Stimulated activated CD8-positive, alpha-beta memory T cell treated with anti-CD3 and anti-CD28 coated beads, Interleukin-15, amount 100 ng/mL, for 48 hours (primary cell): ENCODE measurements around the gene GTF3C1.

Experiments
- DNase-seq, 2 donors: peaks; one replicate each; pipeline ENCODE4 v3.0.0-alpha.2; 2020; ENCODE audit warnings: low read depth in 2 of 2

The GTF3C1 gene

DNA sequence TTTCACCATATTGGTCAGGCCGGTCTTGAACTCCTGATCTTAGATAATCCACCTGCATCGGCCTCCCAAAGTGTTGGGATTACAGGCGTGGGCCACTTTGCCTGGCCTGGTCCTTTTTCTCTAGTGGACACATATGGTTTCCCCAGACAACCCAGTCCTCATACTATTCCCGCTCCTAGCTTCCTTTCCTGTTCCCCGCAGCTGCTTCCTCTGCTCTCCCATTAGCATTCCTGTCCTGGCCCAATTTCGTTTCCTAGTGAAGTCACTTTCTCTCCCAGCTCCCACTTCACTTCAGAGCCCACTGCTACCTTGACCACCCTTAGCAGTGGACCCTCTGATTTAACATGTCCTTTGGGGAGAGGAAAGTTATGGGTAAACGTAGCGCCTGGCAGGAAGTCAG is 11.5 kb upstream of the GTF3C1 start:
- DNase-seq = no peak

DNA sequence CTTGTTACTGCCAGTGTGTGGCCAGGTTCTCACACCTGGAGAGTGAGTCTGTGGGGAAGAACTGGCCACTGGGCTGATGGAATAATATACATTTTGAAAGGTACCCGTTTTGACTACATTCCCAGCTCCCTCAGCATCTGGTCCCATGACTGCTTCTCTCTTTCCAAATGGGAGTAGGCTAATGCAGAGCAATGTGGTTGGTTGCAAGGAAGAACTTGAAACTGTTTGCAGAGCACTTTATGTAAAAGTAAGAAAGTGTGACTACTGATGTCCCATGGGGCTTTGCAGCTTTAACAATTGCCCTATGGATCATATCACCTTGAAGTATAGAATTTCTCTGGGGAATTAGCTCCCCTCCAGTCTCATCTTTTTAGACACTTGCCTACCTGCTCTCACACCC is 9.2 kb upstream of the GTF3C1 start:
- no peak for DNase-seq

DNA sequence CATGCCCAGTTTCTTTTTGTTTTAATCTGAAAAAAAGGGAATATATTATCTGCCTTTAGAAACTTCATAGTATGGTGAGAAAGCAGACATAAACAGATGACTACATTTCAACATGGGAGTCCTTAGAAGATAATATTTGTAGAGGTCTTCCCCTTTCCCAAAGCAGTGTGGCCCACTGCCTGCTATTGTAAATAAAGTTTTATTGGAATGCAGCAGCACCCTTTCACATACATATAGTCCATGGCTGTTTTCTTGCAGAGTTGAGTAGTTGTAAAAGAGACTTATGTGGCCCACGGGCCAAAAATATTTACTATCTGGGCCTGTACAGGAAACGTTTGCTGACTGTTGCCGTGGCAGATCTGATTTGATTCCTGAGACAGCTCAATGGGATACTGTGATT is 8.7 kb upstream of the GTF3C1 start:
- no peak for DNase-seq

DNA sequence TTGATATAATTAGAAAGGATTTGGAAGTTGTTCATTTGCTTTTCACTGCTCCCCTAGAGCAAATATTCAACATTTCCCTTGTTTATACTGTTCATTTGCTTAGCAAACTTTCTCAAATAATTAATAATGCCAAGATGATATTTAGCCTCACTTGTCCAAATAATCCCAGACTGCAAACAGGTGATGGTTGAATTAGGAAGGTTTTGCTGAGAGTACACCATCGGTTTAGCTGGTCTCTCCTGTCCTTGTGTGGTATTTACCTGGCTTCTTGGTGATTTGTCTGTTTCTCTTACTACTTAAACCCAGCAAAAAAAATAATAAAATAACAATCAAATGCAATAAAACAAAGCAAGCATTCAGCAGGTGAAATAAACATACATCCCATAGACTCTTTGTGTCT is 6.8 kb upstream of the GTF3C1 start:
- DNase-seq = no peak

DNA sequence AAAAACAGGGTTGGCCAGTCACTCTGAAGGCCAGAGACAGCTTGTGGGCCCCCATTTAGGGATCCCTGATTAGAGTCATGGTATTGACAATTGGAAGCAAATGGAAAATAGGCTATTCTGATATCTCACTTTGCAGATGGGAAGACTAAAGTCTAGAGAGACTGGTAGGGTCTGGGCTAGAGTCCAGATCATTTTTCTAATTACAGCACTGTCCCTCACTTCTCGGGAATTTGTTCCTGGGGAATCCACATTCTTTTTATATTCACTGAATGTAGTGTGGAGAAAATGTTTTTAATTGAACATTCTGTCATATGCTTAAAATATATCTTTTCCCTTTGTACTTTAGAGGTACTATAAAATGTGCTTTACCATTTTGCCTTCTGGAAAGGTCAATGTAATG is 1.3 kb upstream of the GTF3C1 start:
- DNase-seq = no peak

DNA sequence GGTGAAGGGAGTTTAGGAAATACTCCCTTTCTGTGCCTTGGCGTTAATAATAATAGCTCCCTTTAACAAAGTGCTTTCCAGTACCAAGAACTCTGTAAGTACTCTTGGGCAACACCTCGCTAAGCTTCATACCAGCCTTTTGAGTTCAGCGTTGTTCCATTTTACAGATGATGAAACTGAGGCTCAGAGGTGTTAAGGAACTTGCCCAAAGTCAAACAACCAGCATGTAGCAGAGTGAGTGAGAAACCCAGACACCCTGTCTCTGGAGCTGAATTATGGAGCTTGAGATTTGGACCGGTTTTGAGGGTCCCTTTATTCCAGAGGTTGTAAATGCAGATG is 838 bp upstream of the GTF3C1 start:
- no peak for DNase-seq

DNA sequence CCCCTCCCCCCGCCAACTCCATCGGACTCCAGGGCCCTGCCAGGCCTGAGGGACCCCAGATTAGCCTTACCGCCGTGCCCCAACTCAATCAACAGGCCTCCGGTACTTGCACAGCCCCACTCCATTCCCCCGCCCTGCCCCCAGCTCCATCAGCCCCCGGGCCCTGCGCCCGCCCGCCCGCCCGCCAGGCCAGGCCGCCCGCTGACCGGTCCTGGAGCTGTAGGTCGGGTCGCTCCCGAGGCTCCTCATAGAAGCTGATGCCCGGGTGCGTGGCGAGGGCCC is 308 bp downstream of the GTF3C1 start:
- DNase-seq = no peak

DNA sequence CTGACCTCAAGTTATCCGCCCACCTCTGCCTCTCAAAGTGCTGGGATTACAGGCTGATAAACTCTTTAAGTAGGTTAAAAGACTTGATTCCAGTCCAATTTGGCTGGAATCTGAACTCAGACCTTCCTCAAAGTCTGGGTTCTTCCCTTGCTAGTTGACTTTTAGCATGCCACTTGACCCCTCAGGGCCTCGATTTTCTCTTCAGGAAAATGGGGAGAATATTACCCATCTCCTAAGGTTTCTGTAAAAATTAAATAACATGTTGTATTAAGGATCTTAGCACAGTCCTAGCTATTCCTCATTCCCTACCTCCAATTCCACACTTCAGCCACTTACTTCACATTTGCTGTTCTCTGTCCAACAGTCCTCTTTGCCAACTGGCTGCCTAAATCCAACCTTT is 1.9 kb downstream of the GTF3C1 start:
- DNase-seq = no peak

DNA sequence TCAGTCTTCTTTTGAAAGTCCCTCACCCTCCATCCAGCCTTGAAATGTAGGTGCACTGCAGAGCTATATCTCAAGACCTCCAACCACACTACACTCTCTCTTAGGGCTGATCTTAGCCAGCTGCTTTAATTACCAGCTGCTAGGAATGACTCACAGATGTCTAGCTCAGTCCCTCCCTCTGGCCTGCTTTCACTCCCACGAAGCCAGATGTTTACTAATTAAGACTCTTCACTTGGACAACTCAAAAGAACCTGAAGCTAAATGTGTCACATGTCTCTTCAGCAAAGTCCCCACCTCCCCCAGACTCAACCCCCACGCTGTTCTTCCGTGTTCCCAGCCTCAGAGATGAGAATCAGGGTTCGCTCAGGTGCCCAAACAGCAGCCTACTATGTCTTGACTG is 2.6 kb downstream of the GTF3C1 start:
- no peak for DNase-seq

DNA sequence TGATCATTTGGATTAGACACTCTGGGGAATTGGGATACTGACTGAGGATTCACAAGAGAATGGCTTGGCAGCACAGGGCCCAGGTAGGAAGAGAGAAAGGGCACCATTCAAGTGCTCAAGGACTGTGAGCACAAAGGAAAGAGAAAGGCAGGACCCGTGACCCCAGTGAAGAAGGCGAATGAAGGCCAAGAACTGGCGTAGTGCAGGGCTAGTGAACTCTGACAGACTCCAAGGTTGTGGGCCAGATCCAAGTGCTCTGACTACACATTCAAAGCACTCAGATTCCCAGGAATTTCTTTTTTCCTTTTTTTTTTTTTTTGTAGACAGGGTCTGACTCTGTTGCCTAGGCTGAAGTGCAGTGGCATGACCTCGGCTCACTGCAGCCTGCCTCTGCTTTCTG is 5.0 kb downstream of the GTF3C1 start:
- no peak for DNase-seq

DNA sequence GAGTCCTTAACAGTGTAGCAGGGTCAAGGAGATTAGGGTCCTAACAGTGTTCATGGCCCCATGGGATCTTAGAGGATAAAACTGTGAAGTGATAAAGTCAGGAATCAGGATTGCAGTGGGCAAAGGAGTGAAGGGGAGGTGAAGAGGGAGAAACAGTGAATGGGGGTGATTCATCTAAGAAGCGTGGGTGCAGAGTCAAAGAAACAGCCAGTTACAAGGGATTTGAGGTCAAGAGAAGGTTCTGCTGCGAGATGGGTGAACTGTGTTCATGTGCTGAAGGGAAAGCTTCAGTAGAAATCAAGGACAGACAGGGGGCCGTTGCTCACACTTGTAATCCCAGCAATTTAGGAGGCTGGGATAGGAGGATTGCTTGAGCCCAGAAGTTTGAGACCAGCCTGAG is 5.9 kb downstream of the GTF3C1 start:
- no peak for DNase-seq

DNA sequence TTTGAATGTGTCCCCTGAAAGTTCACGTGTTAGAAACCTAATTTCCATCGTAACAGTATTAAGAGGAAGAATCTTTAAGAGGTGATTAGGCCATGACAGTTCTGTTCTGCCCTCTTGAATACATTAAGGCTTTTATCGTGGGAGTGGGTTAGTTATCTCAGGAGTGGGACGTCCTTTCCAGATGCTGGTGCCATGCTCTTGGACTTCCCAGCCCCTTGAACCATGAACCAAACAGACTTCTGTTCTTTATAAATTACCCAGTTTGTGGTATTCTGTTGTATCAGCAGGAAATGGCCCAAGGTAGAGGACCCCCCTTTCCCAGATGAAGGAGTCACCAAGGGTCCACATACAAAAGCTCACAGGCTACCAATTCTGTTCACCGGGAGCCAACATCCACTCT is 10.1 kb downstream of the GTF3C1 start:
- DNase-seq = no peak

DNA sequence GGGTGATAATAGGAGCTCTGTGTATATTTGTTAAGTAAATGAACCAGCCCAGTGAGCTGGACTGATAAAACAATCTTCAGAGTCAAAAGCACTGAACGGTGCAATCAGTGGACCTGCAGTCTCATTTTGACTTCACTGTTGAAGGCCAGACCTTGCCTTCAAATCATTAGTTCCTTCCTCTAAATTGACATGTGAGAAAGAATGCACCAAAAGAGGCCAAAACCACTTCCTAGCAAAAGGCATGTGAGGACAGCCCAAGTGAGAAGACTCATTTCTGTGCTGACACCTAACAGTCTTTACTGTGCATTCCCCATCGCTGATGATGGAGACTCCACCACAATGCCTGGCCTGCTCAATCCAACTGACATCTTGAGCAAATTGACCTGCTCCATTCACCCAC is 10.6 kb downstream of the GTF3C1 start:
- no peak for DNase-seq

DNA sequence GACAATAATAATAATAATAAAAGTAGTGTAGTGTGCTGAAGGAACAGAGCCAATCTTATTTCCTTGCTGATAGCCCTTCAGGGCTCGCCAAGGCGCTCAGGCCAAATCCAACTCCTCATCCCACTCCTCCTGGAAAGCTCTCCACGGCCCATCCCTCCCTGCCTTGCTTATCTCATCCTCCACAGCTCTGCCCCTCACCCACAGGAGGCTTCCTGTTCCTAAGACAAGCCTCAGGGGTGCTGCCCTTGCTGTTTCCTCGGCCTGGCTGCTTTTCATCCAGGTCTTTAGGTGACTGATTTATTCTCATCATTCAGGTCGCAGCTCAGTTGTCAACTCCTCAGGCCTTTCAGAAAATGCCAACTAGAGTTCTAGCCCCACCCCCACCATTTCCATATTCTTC is 11.2 kb downstream of the GTF3C1 start:
- DNase-seq = no peak

DNA sequence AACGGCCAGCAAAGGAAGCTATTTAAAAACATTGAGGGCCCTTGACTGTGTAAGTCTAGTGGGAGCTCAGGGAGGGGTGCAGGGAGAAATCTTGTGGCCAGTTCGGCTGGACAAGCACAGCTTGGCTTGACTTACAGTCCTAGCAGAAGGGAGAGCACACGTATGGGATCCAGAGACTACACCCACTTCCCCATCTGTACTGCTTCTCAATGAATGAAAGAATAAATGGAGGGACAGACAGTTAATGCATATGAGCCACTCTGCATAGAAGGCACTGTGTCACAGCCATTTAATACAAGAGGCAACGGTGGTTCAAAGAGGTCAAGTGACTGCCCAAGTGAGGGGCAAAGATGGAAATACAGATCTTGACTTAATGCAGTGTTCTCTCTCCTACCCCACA is 15.5 kb downstream of the GTF3C1 start:
- no peak for DNase-seq

DNA sequence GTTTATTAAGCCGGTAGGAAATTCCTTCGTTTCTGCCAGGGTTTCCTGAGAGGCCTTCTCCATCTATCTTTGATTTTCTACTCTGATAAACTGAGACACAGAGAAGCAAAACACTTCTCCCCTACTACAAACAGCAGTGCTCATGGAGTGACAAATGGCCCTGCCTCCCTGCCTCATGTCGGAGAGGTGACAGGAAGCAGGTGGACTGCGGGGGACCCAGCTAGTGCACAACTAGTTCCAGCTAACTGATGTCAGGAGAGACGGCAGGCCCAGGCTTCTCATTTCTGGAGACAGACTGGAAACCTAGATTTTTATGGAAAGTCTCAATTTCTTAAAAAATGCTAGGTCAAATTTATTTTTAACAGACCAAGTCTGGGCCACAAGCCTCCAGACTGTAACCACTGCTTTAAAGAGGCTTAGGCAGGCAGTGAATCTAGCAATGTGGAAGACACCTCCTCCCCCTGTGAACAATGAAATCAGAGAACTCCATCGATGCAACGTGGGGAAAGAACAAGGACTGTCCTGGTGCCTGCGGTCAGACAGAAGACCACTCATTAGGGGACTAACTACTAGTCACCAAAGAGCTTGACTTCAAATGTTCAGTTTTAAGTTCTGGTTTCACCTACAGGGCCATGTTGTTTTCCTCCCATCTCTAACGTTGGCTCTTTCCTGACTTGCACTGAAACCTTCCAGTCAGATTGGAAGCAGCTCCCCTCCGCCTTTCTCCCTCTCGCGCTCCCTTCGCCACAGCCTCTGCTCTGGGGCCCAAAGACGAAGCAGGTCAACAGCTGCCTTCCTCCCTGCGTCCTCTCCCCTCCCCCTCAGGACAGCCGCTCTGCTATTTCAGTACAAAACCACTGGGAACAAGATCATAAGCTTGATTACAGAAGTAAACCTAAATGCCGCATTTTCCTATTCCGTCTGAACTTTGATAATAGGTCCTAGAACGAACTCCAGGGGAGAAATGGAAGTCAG is 17.6 kb downstream of the GTF3C1 start:
- DNase-seq = no peak

DNA sequence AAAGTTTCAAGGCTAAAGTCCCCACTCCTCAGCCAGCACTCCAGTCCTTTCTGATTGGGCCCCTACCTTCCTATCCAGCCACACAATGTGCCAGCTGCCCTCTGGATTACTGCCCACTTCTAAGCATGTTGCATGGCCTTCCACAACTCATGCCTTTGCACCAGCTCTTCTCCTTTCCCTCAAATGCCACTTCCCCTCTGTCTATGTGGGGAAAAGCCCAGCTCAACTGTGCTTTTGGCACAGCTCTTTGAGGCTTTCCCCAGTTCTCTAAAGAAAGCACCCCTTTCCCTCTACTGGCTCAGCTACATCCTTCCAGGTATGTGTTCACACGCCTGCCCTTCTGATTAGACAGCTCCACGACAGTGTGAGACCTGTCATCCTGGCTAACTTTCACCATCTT is 18.5 kb downstream of the GTF3C1 start:
- no peak for DNase-seq

DNA sequence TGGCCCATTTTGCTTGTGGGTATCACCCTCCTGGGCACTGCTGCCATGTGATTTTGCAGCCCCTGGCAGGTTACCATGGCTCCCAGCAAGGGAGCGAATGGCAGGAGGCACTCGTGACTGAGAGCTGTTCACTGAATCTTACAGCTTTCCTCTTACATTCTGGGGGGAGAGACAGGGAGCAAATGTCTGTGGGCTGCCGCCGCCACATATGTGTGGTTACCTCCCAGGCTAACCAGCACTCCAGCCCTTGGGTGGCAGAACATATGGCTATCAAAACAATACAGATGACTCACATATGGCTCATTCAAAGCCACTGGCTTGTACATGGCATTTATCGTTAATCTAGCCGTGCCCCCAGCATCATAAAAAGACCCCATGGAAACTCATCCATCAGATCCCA is 19.8 kb downstream of the GTF3C1 start:
- DNase-seq = no peak

DNA sequence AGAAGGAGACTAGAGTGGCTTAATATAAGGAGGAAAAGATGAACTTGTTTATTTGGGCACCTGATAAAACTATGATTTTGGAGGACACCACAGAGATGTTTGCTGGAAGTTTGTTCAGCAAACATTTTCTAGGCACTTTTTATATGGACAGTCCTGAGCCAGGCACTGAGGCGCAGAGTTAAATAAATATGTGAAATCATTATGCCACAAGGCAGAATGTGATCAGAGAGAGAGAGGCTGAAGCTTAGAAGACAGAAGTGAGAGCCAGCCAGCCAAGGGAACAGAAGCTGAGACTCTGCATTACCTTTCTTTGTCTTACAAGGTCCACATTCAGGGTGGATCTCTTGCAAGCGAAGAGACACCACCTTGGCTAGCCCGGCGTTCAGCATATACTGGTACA is 21.4 kb downstream of the GTF3C1 start:
- no peak for DNase-seq

DNA sequence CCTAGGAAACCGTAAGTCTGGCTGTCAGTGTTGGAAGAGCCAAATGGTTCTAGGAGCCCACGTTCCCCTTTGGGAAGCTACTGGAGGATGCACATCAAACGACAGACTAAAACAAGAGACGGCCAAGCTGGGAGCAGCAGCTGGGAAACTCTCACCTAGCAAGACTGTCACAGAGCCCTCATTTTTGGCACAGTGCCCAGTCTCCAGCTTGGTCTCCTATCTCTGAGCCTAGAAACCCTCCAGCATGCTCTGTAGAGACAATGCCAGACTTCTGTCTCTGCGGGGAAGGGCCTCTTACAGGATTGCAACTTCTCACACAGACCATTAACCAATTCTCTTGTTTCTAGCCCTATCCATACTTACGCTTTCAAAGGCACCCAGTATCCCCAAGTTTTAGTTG is 23.5 kb downstream of the GTF3C1 start:
- no peak for DNase-seq

DNA sequence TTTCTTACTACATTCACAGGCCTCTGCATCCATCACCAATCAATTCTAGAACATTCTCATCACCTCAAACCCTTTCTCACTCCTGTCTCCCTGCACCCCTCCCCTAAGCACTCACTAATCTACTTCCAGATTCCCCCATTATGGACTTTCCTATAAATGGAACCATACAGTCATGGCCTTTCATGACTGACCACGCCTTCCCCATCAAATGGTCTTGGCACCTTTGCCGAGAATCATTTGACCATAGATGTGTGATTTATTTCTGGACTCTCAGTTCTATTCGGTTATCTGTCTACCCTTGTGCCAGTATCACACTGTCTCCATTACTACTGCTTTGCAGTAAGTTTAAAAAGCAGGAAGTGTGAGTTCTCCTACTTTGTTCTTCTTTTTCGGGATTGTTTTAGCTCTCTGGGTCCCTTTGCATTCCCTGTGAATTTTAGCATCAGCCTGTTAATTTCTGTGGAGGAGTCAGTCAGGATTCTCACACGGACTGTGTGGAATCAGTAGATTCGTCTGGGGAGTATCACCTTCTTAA is 27.5 kb downstream of the GTF3C1 start:
- no peak for DNase-seq

DNA sequence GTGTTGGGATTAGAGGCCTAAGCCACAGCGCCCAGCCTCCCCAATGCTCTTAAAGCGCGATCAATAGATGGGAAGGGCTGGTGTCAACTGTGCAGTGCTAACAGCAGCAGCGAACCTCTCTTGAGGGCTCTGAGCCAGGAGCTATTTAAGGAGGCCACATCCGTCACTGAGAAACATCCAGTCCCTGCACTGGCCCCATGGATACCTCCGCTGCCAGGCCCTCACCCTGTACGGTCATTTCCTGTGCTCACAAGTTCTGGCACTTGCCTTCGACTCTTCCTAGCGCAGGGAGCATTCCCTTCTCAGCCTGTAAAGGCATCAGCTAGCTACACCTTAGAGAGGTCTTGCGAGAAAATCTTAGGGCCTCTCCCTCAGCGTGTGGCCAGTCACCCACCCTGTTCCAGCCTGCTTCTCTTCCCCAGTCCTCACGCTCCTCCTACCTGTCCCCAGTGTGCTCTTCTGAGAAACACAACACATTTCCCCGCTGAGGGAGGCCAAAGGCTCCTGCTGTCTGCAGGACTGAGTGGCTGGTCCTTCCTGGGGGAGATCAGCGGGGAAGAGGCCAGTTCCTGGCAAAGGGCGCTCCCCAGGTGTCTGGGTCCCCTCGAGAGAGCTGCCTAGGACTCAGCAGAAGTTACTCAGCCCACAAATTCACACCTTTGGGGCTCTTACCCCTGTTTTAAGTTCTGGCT is 28.6 kb downstream of the GTF3C1 start:
- DNase-seq = no peak

DNA sequence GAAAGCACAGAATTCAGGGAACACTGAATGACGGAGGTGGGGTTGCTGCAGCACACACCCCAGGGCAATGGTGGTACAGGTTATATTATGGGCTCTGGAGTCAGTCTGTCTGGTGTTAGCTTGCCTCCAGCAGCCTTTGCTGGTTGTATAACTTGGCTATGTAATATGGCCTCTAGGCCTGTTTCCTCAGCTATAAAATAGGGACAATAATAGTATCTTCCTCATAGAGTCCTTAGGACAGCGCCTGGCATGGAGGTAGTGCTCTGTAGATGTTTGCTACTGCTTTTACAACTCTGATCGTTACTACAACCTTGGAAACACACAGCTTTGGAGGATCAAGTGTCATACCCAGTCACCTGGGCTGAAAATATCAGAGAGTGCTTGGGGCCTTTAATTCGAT is 31.5 kb downstream of the GTF3C1 start:
- DNase-seq = no peak

DNA sequence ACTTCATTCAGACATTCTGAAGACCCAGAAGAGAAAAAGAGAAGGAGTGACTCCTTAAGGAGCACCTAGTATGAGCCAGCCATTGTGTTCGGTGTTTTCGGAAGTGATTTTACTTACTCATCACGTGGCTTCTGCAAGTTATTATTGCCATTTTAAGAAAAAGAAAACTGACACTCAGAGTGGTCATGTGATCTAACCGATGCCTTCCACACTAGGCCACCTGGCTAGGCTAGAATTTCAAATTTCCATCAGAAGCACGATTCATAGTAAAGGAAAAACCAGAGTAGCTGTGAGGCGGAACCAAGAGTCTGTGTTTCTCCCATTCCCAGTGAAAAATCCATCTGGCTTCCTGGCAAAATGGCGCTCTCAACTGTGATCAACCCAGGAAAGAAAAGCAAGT is 32.0 kb downstream of the GTF3C1 start:
- no peak for DNase-seq
